Stomach (tissue), 4 donors: ENCODE results near the gene ZMIZ1.

Experiments used
- CTCF ChIP-seq, 7 experiments: fragments of 450-650 bp in 4 of 7; fragments of 200-600 bp in 3 of 7; sonication (generic) in 3 of 7; IDR thresholded peaks; one replicate each; pipeline ENCODE4 v1.5.1; 2016 to 2019; ENCODE audit warnings: antibody characterized with exemption in 7 of 7, control low read depth in 2 of 7, mild to moderate bottlenecking in 1 of 7
- EP300 ChIP-seq: sonication (generic); formaldehyde crosslinking; IDR thresholded peaks from one replicate; pipeline ENCODE4 v1.6.1; 2017; ENCODE audit warnings: antibody characterized with exemption
- POLR2A ChIP-seq, 4 donors: fragments of 450-650 bp; IDR thresholded peaks; one replicate each; pipeline ENCODE4 v1.6.1; 2016; ENCODE audit warnings: antibody characterized with exemption in 4 of 4, control low read depth in 2 of 4, mild to moderate bottlenecking in 1 of 4, moderate library complexity in 1 of 4
- POLR2AphosphoS5 ChIP-seq, 3 donors: sonication (generic); formaldehyde crosslinking; IDR thresholded peaks; one replicate each; pipeline ENCODE4 v1.6.1; 2016; ENCODE audit warnings: antibody characterized with exemption in 3 of 3

GRCh38 chr10:79113827-79114226 lies 45.1 kb downstream of the ZMIZ1 start:
- TF ChIP-seq EP300 (no peak), CTCF (IDR thresholded peaks at IDR 0.05) (no peak), POLR2A (IDR thresholded peaks at IDR 0.05) (no peak), POLR2AphosphoS5 (IDR thresholded peaks at IDR 0.05) (no peak)
